ENCODE results near the gene SKA2.
"Not testable (repeated sequence)": the region's sequence is repeated elsewhere in the genome, so short reads cannot be mapped to it uniquely, and the experiment has no call there.

SKA2 gene

GRCh38 chr17:59093702-59094231 lies 61.2 kb downstream of the SKA2 start:
- FAIRE-seq, result no peak

GRCh38 chr17:59093145-59093701 lies 61.8 kb downstream of the SKA2 start:
- no peak for FAIRE-seq

GRCh38 chr17:59090593-59090992 lies 64.4 kb downstream of the SKA2 start:
- FAIRE-seq, result not testable (repeated sequence)

GRCh38 chr17:59084154-59084553 lies 70.8 kb downstream of the SKA2 start:
- no peak for FAIRE-seq

GRCh38 chr17:59074494-59074893 lies 80.5 kb downstream of the SKA2 start:
- no peak for FAIRE-seq

- FAIRE-seq, result no peak
Measured at GRCh38 chr17:59073972-59074371, 81.0 kb downstream of the SKA2 start.

- no peak for FAIRE-seq
Measured at GRCh38 chr17:59069856-59070255, 85.1 kb downstream of the SKA2 start.

GRCh38 chr17:59067756-59068155 lies 87.2 kb downstream of the SKA2 start:
- FAIRE-seq, result no peak

- FAIRE-seq, result no peak
Measured at GRCh38 chr17:59067340-59067739, 87.6 kb downstream of the SKA2 start.

- FAIRE-seq, result no peak
Measured at GRCh38 chr17:59062509-59062908, 92.5 kb downstream of the SKA2 start.
